Spleen (tissue), 11 donors: ENCODE results near the gene MAPK4. TPM values are rescaled to one million over a fixed set of nuclear protein-coding genes. Genes with fewer than 3 reads are reported as not detected.

Experiments
- DNase-seq: peaks from one replicate; pipeline ENCODE4 v3.0.0-alpha.2; 2020
- H3K27ac ChIP-seq, 8 donors: fragments of 200-600 bp; sonication (generic) in 7 of 8; 1 replicate in 4 of 8; 2 replicates in 4 of 8; pipeline versions ENCODE4 v1.5.0 to v1.8.0; 2016 to 2021; ENCODE audit warnings: inconsistent platforms in 4 of 8, mild to moderate bottlenecking in 4 of 8, moderate library complexity in 1 of 8
- H3K27me3 ChIP-seq, 7 donors: fragments of 200-600 bp; sonication (generic) in 6 of 7; replicated peaks in 1 of 7; 1 replicate in 4 of 7; 2 replicates in 3 of 7; pipeline versions ENCODE4 v1.5.0 to v1.8.0; 2016 to 2021; ENCODE audit warnings: inconsistent platforms in 3 of 7, mild to moderate bottlenecking in 1 of 7
- H3K36me3 ChIP-seq, 6 donors: fragments of 200-600 bp; sonication (generic) in 5 of 6; 1 replicate in 4 of 6; 2 replicates in 2 of 6; pipeline versions ENCODE4 v1.5.0 to v1.8.0; 2016 to 2021; ENCODE audit warnings: inconsistent platforms in 2 of 6
- H3K4me1 ChIP-seq, 6 donors: fragments of 200-600 bp; sonication (generic) in 5 of 6; 1 replicate in 3 of 6; 2 replicates in 3 of 6; pipeline versions ENCODE4 v1.5.0 to v1.8.0; 2016 to 2021; ENCODE audit warnings: inconsistent platforms in 3 of 6
- H3K4me3 ChIP-seq, 8 donors: fragments of 200-600 bp; sonication (generic) in 7 of 8; 1 replicate in 4 of 8; 2 replicates in 4 of 8; pipeline versions ENCODE4 v1.5.0 to v1.8.0; 2016 to 2021; ENCODE audit warnings: inconsistent platforms in 4 of 8, mild to moderate bottlenecking in 4 of 8, moderate library complexity in 2 of 8
- H3K9me3 ChIP-seq, 8 donors: fragments of 200-600 bp; sonication (generic) in 7 of 8; 1 replicate in 4 of 8; 2 replicates in 4 of 8; pipeline versions ENCODE4 v1.5.0 to v1.8.0; 2016 to 2021; ENCODE audit warnings: inconsistent platforms in 4 of 8
- POLR2A ChIP-seq, 3 donors: fragments of 450-650 bp; IDR thresholded peaks; one replicate each; pipeline ENCODE4 v1.5.1; 2017; ENCODE audit warnings: antibody characterized with exemption in 3 of 3, mild to moderate bottlenecking in 1 of 3
- POLR2AphosphoS5 ChIP-seq, 3 donors: sonication (generic); formaldehyde crosslinking; IDR thresholded peaks; one replicate each; pipeline ENCODE4 v1.5.1; 2017; ENCODE audit warnings: antibody characterized with exemption in 3 of 3
- WGBS, 5 donors: extraction: QIAGEN DNeasy Blood & Tissue Kit in 3 of 5; methylation state at CpG; one replicate each; pipeline versions ENCODE4 v1.1.5 to v1.1.7; 2013 to 2018; 5-methylcytosine and 5-hydroxymethylcytosine counted together
- intact Hi-C: fragments of 100-400 bp; cut with DNase I; formaldehyde crosslinking; loops from one replicate; pipeline ENCODE4 v1.15.0; 2023; ENCODE audit warnings: low total_unique reads
- polyA plus RNA-seq, 3 donors: library from polyadenylated mRNA; stranded (reverse); fragments of 200-250 nt; gene quantifications; one replicate each; pipeline ENCODE4 v1.2.1, GENCODE V29; 2013
- total RNA-seq, 7 donors: library from RNA; depleted of rRNA in 3 of 7; stranded (reverse); fragments of >200 nt in 3 of 7; fragmentation: NEBNext Ultra II Directional in 4 of 7; extraction: Animal tissue kit (Norgen Biotek cat#: 25700) in 4 of 7; gene quantifications; one replicate each; pipeline versions ENCODE4 v1.1.0 to v1.2.1, GENCODE V29; 2016 to 2021
- TF ChIP-seq, protein P1 (sequence below), 11 experiments: fragments of 200-600 bp in 7 of 11; fragments of 450-650 bp in 4 of 11; sonication (generic) in 4 of 11; IDR thresholded peaks in 8 of 11; conservative IDR thresholded peaks in 3 of 11; 1 replicate in 7 of 11; 2 replicates in 4 of 11; pipeline versions ENCODE4 v1.4.0 to v1.8.0; 2016 to 2021; ENCODE audit warnings: antibody characterized with exemption in 11 of 11, inconsistent platforms in 4 of 11, mild to moderate bottlenecking in 1 of 11
- donor health status: healthy with polysubstance abuse.
- donor health status: DM: no; HTN: no; CAD: no; lungs with moderate emphysema.
- donor health status: DM: no; HTN: no; CAD: no.
- donor health status: Bipolar disorder and iron deficiency.
- donor health status: healthy.
- donor health status: DM: no; HTN: no; CAD: no.
- donor health status: DM: yes; HTN: yes; CAD: no.

MAPK4 gene
- total and polyA plus RNA-seq, 10 donors, result 0.02 to 0.29 (median 0.20) TPM; not detected in 4

DNA sequence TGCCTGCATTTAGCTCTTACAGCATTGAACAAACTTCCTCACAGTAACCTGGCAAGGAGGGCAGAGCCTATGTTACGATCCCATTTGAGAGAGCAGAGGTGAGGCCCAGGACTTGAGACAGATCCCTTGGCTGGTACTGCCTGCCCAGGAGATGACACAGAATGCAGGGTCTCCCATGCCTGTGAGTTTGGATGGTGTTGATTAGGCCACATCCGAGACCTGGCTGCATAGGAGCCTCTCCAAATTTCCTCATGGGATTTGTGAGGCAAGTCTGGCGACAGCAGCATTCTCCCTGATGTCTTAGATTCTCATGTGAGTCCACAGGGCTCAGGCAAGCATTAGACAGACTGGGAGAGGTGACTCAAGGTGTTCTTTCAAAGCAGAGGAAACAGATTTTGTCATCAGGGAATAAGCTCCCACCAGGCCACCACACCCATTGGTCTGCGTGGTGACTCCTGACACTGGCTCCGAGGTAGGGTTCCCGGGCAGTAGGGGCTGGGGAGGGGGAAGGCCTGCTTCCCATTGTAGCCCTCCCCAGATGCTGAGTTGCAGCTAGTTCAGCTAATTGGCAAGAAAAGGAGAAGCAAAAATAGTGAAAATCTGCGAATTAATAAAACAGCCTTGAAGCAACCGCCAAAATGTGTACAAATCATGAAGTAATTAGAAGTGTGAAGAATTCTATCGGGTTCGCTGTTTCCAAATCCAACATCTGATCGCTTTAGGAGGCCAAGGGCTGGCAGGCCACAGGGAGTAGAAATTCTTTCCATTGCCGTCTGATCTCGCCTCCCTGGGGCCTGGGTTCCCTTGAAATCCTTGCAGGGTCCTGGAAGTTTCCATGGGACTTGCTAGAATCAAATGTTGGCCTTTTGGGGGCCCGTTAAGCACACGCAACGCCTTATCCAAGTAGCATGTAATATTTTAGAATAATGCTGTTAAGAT is 68.0 kb downstream of the MAPK4 start:
- intact Hi-C loops, result no loop called here
- H3K4me1 ChIP-seq, result no peaks in the 10 kb centered on the region

DNA sequence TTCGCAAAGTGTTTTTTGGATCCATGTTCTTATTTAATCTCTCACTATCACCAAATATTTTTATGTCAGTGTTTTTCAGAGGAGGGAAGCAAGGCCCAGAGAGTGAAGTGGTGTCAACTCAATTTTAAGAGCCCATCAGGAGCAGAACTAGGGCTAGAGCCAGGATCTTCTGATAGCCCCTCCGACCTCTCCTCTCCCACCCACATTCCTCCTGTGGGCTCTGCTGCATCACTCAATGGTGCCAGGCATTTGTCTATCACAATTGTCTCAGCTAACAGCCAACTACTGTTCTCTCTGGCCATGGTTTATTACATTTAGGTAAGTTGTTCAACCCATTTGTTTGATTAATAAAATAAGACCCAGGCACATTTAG is 68.6 kb downstream of the MAPK4 start:
- TF ChIP-seq, protein P1, sequence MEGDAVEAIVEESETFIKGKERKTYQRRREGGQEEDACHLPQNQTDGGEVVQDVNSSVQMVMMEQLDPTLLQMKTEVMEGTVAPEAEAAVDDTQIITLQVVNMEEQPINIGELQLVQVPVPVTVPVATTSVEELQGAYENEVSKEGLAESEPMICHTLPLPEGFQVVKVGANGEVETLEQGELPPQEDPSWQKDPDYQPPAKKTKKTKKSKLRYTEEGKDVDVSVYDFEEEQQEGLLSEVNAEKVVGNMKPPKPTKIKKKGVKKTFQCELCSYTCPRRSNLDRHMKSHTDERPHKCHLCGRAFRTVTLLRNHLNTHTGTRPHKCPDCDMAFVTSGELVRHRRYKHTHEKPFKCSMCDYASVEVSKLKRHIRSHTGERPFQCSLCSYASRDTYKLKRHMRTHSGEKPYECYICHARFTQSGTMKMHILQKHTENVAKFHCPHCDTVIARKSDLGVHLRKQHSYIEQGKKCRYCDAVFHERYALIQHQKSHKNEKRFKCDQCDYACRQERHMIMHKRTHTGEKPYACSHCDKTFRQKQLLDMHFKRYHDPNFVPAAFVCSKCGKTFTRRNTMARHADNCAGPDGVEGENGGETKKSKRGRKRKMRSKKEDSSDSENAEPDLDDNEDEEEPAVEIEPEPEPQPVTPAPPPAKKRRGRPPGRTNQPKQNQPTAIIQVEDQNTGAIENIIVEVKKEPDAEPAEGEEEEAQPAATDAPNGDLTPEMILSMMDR (IDR thresholded peaks at IDR 0.05 in 8 of 11, conservative IDR thresholded peaks at IDR 0.05 in 3 of 11), result no peak
- TF ChIP-seq POLR2AphosphoS5 (IDR thresholded peaks at IDR 0.05), result no peak
- no peak for TF ChIP-seq POLR2A (IDR thresholded peaks at IDR 0.05)
- DNase-seq, result no peak
- H3K36me3 ChIP-seq, result no peaks in the 10 kb centered on the region
- H3K9me3 ChIP-seq, result no peaks in the 10 kb centered on the region
- H3K4me1 ChIP-seq, result no peaks in the 10 kb centered on the region
- peaks cover 0 to 3% (median 0%) of the 10 kb centered on the region in 7 donors for H3K27me3 ChIP-seq
- H3K27ac ChIP-seq, result no peak overlapping the region
- WGBS, 5 donors, result 69 to 86% (median 80%) methylated on average over 2 of the region's 2 CpGs
- H3K4me3 ChIP-seq, result no peak overlapping the region
- intact Hi-C loops, result no loop called here

More for the DNA sequence above, 68.0 kb downstream of the MAPK4 start:
- Histone ChIP-seq H3K9me3 (no peaks in the 10 kb centered on the region), H3K4me3 (no peak overlapping the region), H3K36me3 (no peaks in the 10 kb centered on the region), H3K27me3 (peaks cover 0 to 9% (median 0%) of the 10 kb centered on the region in 7 donors), H3K27ac (no peak overlapping the region)
- TF ChIP-seq POLR2A (IDR thresholded peaks at IDR 0.05), result no peak
- TF ChIP-seq POLR2AphosphoS5 (IDR thresholded peaks at IDR 0.05), result no peak
- TF ChIP-seq, protein P1 (IDR thresholded peaks at IDR 0.05 in 8 of 11, conservative IDR thresholded peaks at IDR 0.05 in 3 of 11), result no peak
- 76 to 86% (median 83%) methylated on average over 15 to 16 of the region's 16 CpGs for WGBS, 5 donors
- DNase-seq, result no peak

DNA sequence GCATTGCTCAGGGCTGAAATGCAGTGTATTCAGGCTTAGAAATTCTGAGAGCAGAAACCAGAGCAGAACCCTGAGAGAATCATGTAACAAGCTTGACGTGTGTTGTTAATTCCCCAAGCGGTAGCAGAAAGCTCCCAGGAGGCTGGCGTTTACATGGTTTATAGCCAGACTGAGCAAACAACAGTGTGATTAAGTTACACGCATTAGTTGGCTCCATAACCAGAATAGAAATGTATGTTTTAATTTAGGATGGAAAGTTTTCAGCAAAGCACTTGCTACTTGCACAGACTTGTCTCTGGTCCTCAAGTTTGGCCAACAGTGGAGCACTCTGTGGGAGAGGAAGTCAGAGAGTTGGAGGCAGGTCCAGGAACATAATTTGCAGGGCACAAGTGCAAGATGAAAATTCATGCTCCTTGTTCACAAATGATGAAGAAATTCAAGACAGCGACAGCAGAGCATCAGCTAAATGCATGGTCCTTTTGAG is 69.3 kb downstream of the MAPK4 start:
- Histone ChIP-seq H3K4me1 (no peaks in the 10 kb centered on the region), H3K36me3 (no peaks in the 10 kb centered on the region), H3K27ac (no peak overlapping the region), H3K27me3 (no peaks in the 10 kb centered on the region), H3K9me3 (no peaks in the 10 kb centered on the region), H3K4me3 (no peak overlapping the region)
- intact Hi-C loops, result no loop called here
- TF ChIP-seq POLR2AphosphoS5 (IDR thresholded peaks at IDR 0.05) (no peak), POLR2A (IDR thresholded peaks at IDR 0.05) (no peak)
- TF ChIP-seq, protein P1 (IDR thresholded peaks at IDR 0.05 in 8 of 11, conservative IDR thresholded peaks at IDR 0.05 in 3 of 11), result no peak
- DNase-seq, result no peak
- 88 to 93% (median 91%) methylated on average over 5 of the region's 5 CpGs for WGBS, 5 donors

DNA sequence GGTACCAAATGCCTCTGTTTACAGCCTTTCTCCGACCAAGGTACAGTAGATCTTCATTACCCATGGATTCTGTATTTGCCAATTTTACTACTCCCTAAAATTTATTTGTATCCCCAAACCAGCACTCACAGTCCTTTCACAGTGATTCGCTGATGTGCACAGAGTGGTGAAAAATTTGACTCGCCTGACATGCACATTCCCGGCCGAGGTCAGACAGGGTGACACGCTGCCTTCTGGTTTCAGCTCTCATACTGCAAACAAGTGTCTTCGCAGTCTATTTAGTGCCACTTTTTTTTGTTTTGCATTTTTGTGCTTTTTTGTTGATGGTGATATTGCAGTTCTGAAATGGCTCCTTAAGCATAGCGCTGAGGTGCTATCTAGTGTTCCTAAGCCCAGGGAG is 71.0 kb downstream of the MAPK4 start:
- no peak overlapping the region for H3K4me3 ChIP-seq
- H3K27ac ChIP-seq, result no peak overlapping the region
- no peaks in the 10 kb centered on the region for H3K36me3 ChIP-seq
- DNase-seq, result no peak
- intact Hi-C loops, result no loop called here
- no peaks in the 10 kb centered on the region for H3K27me3 ChIP-seq
- H3K9me3 ChIP-seq, result no peaks in the 10 kb centered on the region
- H3K4me1 ChIP-seq, result no peaks in the 10 kb centered on the region
- WGBS, 5 donors, result 79 to 91% (median 83%) methylated on average over 8 of the region's 8 CpGs
- TF ChIP-seq POLR2A (IDR thresholded peaks at IDR 0.05) (no peak), POLR2AphosphoS5 (IDR thresholded peaks at IDR 0.05) (no peak)
- TF ChIP-seq, protein P1 (IDR thresholded peaks at IDR 0.05 in 8 of 11, conservative IDR thresholded peaks at IDR 0.05 in 3 of 11), result no peak
